Heart left ventricle (tissue), 16 donors: ENCODE measurements around the gene MAN2A2. TPM values are rescaled to one million over a fixed set of nuclear protein-coding genes. Genes with fewer than 3 reads are reported as not detected.

Experiments
- ATAC-seq, 4 donors: fragments of 200-7000 bp; cut with Tn5 transposase; one replicate each; pipeline ENCODE4 v1.9.1; 2020 to 2022; ENCODE audit warnings: moderate library complexity in 4 of 4, mild to moderate bottlenecking in 3 of 4, moderate number of reproducible peaks in 1 of 4
- DNase-seq, 5 donors: peaks; one replicate each; pipeline ENCODE4 v3.0.0-alpha.2; 2020
- H3K27ac ChIP-seq, 12 donors: fragments of 200-600 bp; sonication (generic) in 4 of 12; one replicate each; pipeline versions ENCODE4 v1.5.0 to v1.8.0; 2016 to 2022; ENCODE audit warnings: mild to moderate bottlenecking in 2 of 12
- H3K27me3 ChIP-seq, 9 donors: fragments of 200-600 bp; sonication (generic) in 2 of 9; one replicate each; pipeline versions ENCODE4 v1.5.1 to v1.8.0; 2016 to 2022; ENCODE audit warnings: mild to moderate bottlenecking in 3 of 9
- H3K36me3 ChIP-seq, 9 donors: fragments of 200-600 bp; sonication (generic) in 2 of 9; one replicate each; pipeline versions ENCODE4 v1.5.0 to v1.8.0; 2018 to 2022; ENCODE audit warnings: mild to moderate bottlenecking in 2 of 9
- H3K4me1 ChIP-seq, 12 donors: fragments of 200-600 bp; sonication (generic) in 4 of 12; one replicate each; pipeline versions ENCODE4 v1.5.0 to v1.8.0; 2016 to 2022; ENCODE audit warnings: mild to moderate bottlenecking in 3 of 12
- H3K4me3 ChIP-seq, 12 donors: fragments of 200-600 bp; sonication (generic) in 4 of 12; one replicate each; pipeline versions ENCODE4 v1.5.0 to v1.8.0; 2017 to 2022; ENCODE audit warnings: mild to moderate bottlenecking in 9 of 12, moderate library complexity in 4 of 12
- H3K9me3 ChIP-seq, 12 donors: fragments of 200-600 bp; sonication (generic) in 4 of 12; one replicate each; pipeline versions ENCODE4 v1.5.0 to v1.8.0; 2016 to 2022; ENCODE audit warnings: mild to moderate bottlenecking in 1 of 12
- CTCF ChIP-seq, 12 donors: fragments of 200-600 bp; sonication (generic) in 4 of 12; IDR thresholded peaks; one replicate each; pipeline versions ENCODE4 v1.5.0 to v1.8.0; 2018 to 2022; ENCODE audit warnings: antibody characterized with exemption in 12 of 12, mild to moderate bottlenecking in 5 of 12
- POLR2A ChIP-seq, 2 donors: fragments of 450-650 bp; IDR thresholded peaks; one replicate each; pipeline ENCODE4 v1.6.1; 2017; ENCODE audit warnings: antibody characterized with exemption in 2 of 2, mild to moderate bottlenecking in 2 of 2, moderate library complexity in 2 of 2
- WGBS, 4 donors: extraction: QIAGEN DNeasy Blood & Tissue Kit in 2 of 4; methylation state at CpG; one replicate each; pipeline versions ENCODE4 v1.1.5 to v1.1.7; 2013 to 2018; 5-methylcytosine and 5-hydroxymethylcytosine counted together
- intact Hi-C, 10 donors: fragments of 100-400 bp; cut with DNase I; formaldehyde crosslinking; loops; one replicate each; pipeline versions ENCODE4 v1.11.1 to v1.14.2; 2022
- polyA plus RNA-seq, 2 donors: library from polyadenylated mRNA; stranded (reverse); fragments of 200-250 nt; gene quantifications; one replicate each; pipeline ENCODE4 v1.2.3, GENCODE V29; 2013
- total RNA-seq, 9 donors: library from RNA; depleted of rRNA in 2 of 9; stranded (reverse); fragments of >200 nt in 2 of 9; fragmentation: NEBNext Ultra II Directional in 3 of 9; extraction: Animal tissue kit (Norgen Biotek cat#: 25700) in 3 of 9; gene quantifications; one replicate each; pipeline versions ENCODE4 v1.1.0 to v1.2.4, GENCODE V29; 2016 to 2023
- donor health status: ischemic (EF 13 %, LVEDD 7.1; RV severe dilation, severe dysfunction).
- donor health status: healthy with polysubstance abuse.
- donor health status: DM: no; HTN: yes; CAD: no.
- donor health status: DM: no; HTN: no; CAD: no.
- donor health status: ischemic (EF 25% LVEDD 6.9; RV normal size, moderate dysfunction).
- donor health status: ischemic (EF 25% LVEDD 5.7; RV mildly dilated, moderate dysfunction).
- donor health status: healthy.
- donor health status: DM: yes; HTN: yes; CAD: no.
- donor health status: ischemic (EF 35%, LVEDD 5.7; RV mildly dilated, moderate dysfunction).
- donor health status: nonischemic (EF 11% LVEDD 7.7; RV severe dilation, severe dysfunction).
- donor health status: DM: yes; HTN: yes; CAD: no.
- donor health status: PGD.
- donor health status: ischemic (EF 29% LVEDD 5.4; RV normal size, mild dysfunction).
- donor health status: nonischemic (EF 23%, LVEDD 6.1; RV moderate dilation, normal function).

The MAN2A2 gene
- total and polyA plus RNA-seq, 11 donors = 38.7 to 145 (median 87.6) TPM

GRCh38 chr15:90890839-90891238 is 12.3 kb upstream of the MAN2A2 start:
- 71 to 93% (median 92%) methylated on average over 1 to 12 of the region's 12 CpGs for WGBS, 4 donors
- ATAC-seq (no peak), DNase-seq (peak in 1 of 5 donors; percentile 46)
- Histone ChIP-seq H3K9me3 (no peaks in the 10 kb centered on the region), H3K4me1 (peaks cover 0 to 26% (median 14%) of the 10 kb centered on the region in 12 donors), H3K36me3 (peaks cover 6 to 95% (median 78%) of the 10 kb centered on the region in 9 donors), H3K27me3 (no peaks in the 10 kb centered on the region), H3K4me3 (no peak overlapping the region), H3K27ac (no peak overlapping the region)
- intact Hi-C loops = no loop called here
- TF ChIP-seq POLR2A (IDR thresholded peaks at IDR 0.05) (no peak), CTCF (IDR thresholded peaks at IDR 0.05) (no peak)

GRCh38 chr15:90891346-90891949 is 11.7 kb upstream of the MAN2A2 start:
- TF ChIP-seq POLR2A (IDR thresholded peaks at IDR 0.05) (no peak), CTCF (IDR thresholded peaks at IDR 0.05) (no peak)
- H3K4me1 ChIP-seq = peaks cover 0 to 20% (median 9%) of the 10 kb centered on the region in 12 donors
- H3K27me3 ChIP-seq = no peaks in the 10 kb centered on the region
- intact Hi-C loops = no loop called here
- WGBS, 4 donors = 91 to 92% (median 91%) methylated on average over 8 of the region's 8 CpGs
- ATAC-seq = no peak
- no peaks in the 10 kb centered on the region for H3K9me3 ChIP-seq
- DNase-seq = no peak
- peaks cover 6 to 98% (median 84%) of the 10 kb centered on the region in 9 donors for H3K36me3 ChIP-seq
- no peak overlapping the region for H3K4me3 ChIP-seq
- H3K27ac ChIP-seq = no peak overlapping the region

DNA sequence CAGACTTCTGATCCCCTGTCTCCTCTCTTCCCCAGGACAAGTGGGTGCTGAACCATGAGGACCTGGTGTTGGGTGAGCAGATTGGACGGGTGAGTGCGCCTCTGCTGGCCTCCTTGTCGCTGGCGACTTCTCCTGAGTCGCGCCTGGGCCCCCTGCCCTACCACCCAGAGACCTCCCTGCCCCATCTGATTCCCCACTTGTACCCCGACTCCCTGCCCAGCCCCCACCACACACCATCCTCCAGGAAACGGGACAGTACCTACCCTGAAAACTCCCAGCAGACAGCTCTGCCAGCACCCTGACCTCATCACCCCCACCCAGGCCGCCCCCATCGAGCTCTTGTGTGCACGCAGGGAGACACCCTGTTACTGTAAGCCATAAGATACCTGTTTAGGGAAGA is 11.1 kb upstream of the MAN2A2 start:
- no peak for ATAC-seq
- intact Hi-C loops = no loop called here
- 93 to 96% (median 95%) methylated on average over 11 of the region's 11 CpGs for whole genome bisulfite sequencing, 4 donors

More for the DNA sequence above, 11.1 kb upstream of the MAN2A2 start:
- H3K9me3 ChIP-seq = no peaks in the 10 kb centered on the region
- H3K4me1 ChIP-seq = peaks cover 0 to 15% (median 3%) of the 10 kb centered on the region in 12 donors
- DNase-seq = peak in 1 of 5 donors; percentile 31
- H3K27me3 ChIP-seq = no peaks in the 10 kb centered on the region
- peaks cover 6 to 94% (median 82%) of the 10 kb centered on the region in 9 donors for H3K36me3 ChIP-seq
- TF ChIP-seq CTCF (IDR thresholded peaks at IDR 0.05) (no peak), POLR2A (IDR thresholded peaks at IDR 0.05) (no peak)
- H3K27ac ChIP-seq = no peak overlapping the region
- H3K4me3 ChIP-seq = no peak overlapping the region
